Retinal pigment epithelial cell (primary cell): ENCODE data around the gene IKZF1.

Source experiments
- DNase-seq: peaks from one replicate; pipeline ENCODE4 v3.0.0-alpha.2; 2010; ENCODE audit warnings: low read depth
- H3K4me3 ChIP-seq: 2 replicates; pipeline ENCODE4 v1.5.1; 2011; ENCODE audit warnings: mild to moderate bottlenecking, low read length, control low read depth, moderate library complexity
- TF ChIP-seq, protein P1 (sequence below): conservative IDR thresholded peaks from 2 replicates; pipeline ENCODE4 v1.5.1; 2011; ENCODE audit warnings: low read depth, low read length, control low read depth, inconsistent platforms

Gene IKZF1

DNA sequence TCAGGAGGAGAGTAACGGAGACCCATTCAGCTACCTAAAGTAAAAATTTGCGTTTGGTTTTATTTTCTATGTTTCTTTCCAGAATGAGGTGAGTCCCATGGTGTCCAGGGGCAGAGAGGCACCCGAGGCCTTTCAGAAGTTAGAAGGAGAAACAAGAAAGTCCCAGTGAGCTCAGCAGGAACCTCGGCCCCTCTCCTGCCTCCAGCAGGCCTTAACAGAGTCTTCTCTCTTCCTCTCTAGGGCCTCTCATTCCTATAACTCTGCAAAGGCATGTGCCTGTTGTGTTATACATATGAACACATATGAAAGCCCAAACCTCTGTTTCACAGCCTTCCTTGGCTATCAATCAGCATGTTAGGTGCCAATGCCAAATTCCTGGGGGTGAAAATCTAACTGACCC, 20.8 kb upstream of the IKZF1 start:
- H3K4me3 ChIP-seq: no peak overlapping the region
- DNase-seq: no peak
- TF ChIP-seq, protein P1, sequence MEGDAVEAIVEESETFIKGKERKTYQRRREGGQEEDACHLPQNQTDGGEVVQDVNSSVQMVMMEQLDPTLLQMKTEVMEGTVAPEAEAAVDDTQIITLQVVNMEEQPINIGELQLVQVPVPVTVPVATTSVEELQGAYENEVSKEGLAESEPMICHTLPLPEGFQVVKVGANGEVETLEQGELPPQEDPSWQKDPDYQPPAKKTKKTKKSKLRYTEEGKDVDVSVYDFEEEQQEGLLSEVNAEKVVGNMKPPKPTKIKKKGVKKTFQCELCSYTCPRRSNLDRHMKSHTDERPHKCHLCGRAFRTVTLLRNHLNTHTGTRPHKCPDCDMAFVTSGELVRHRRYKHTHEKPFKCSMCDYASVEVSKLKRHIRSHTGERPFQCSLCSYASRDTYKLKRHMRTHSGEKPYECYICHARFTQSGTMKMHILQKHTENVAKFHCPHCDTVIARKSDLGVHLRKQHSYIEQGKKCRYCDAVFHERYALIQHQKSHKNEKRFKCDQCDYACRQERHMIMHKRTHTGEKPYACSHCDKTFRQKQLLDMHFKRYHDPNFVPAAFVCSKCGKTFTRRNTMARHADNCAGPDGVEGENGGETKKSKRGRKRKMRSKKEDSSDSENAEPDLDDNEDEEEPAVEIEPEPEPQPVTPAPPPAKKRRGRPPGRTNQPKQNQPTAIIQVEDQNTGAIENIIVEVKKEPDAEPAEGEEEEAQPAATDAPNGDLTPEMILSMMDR: no peak

DNA sequence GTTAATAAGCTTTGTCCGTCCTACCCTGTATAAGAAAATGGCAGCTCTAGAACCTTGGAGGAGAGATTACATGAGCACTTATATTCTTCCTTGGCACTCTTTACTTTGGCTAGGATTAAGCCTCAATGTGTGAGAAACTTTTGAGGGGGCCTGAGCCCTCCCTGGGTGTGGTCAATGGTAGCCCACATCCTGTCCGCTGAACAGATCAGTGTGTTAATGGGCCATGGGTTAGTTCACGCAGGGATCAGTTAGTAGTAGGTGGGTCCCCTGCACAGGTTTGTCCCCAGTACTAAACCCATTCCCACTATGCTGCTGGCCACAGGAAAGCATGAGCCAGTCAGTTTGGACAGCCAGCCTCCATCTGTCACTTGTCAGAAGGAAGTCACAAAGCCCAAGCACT, 20.2 kb upstream of the IKZF1 start:
- TF ChIP-seq, protein P1: no peak
- no peak overlapping the region for H3K4me3 ChIP-seq
- DNase-seq: no peak

DNA sequence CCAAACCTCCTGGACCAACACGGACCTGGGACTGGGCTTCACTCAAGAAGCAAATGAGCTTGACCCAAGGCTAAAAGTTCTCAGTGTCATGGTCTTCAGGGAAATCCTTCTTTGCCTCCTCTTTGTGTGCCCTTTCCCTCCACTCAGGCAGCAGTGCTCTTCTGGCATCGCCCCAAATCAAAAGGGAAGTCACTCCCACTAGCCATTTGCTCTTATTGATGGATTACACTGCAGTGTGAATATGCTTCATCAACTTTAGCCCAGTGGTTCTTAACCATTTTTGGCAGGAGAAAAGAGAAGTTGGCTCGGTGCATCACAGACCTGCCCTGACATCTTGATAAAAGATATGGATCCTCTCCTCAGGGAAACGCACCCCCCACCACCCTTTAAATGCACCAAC, 19.2 kb upstream of the IKZF1 start:
- TF ChIP-seq, protein P1: no peak
- no peak overlapping the region for H3K4me3 ChIP-seq
- no peak for DNase-seq

DNA sequence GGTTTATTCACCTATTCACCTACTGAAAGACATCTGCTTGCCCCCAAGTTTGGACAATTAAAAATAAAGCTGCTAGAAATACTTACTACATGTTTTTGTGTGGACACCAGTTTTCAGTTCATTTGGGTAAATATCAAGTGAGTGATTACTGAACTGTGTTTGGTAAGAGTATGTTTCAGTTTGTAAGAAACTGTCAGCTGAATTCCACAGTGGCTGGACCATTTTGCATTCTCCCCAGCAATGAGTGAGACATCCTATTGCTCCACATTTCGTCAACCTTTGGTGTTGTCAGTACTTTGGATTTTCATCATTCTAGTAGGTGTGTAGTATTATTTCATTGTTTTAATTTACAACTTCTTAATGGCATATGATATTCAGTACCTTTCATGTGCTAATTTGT, 17.4 kb upstream of the IKZF1 start:
- no peak overlapping the region for H3K4me3 ChIP-seq
- TF ChIP-seq, protein P1: no peak
- no peak for DNase-seq

DNA sequence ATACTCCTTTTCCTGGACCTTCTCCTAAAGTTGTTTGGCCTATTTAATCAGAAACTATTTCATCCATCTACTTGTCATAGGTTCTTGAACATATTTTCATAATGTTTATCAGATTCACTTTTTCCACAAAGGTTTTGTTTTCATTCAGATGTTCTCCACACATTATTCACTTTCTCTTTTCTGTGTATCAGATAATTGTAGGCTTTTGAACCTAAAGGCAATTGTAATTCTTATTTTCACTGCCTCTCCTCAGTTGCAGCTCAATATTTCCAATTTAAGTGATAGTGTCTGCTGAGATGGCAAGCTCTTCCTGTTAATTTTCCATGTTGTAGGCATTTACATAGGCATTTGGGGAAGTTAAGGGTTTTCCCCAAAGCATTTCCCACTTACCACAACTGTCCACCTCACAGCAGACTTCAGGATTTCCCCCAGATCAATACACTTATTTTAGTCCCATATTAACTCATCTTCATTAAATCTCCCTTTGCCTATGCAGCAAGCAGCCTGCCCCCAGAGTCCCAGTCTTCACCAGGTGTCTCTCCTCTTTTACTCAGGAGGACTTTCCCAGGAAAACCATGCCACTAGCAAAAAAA, 12.3 kb upstream of the IKZF1 start:
- TF ChIP-seq, protein P1: no peak
- no peak for DNase-seq
- H3K4me3 ChIP-seq: no peak overlapping the region

DNA sequence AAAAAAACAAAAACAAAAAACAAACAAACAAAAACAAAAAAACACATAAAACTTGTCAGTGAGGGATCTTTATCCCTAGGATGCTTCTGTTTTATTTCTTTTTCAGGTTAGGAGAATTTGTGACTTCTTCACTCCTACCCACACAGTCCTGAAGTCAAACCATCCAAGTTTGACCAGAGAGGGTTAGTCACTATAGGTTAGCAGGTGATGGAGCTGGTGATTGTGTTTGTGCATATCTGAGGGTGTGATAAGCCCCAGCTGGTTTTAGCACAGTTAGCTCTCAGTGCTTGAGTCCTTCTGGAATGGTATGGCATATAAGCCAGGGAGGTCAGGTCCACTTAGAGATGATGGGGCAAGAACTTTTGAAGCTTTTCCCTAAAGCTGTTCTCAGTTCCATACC, 11.8 kb upstream of the IKZF1 start:
- H3K4me3 ChIP-seq: no peak overlapping the region
- no peak for DNase-seq
- TF ChIP-seq, protein P1: no peak

DNA sequence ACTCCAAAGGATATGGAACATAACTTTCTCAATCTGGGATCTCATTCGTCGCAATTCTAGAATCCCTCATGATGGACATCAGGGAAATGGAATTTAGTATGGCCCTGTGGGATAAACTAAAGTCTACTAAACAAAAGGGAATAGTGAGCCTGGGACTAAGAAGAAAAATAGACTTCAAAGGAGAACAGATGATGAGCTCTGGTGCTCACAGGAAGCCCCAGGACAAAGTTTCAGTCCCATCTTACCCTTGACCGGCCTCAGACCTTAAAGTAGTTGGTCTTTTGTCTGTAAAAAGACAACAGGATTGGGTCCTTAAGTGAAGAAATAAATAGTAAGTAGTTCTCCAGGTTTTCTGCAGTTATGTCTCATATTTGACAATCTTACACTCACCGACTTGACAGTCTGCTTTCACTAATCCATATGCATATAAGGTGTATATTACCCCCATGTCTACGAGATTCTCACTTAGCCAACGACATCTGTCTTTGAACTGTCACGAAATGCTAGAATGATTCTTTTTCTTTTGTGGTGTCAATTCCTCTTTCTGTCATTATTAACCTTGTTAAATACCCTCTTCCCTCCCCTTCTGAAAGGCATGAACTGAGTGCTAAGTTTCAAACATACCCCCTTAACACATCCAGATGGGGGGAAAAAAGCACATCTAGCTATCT, 10.9 kb upstream of the IKZF1 start:
- DNase-seq: no peak
- TF ChIP-seq, protein P1: no peak
- no peak overlapping the region for H3K4me3 ChIP-seq
